ENCODE results near the gene GP5. TPM values are rescaled to one million over a fixed set of nuclear protein-coding genes. Genes with fewer than 3 reads are reported as not detected.

The GP5 gene
- total and polyA plus RNA-seq, 2 experiments from 2014 or later = 0.83 TPM; not detected in 1

- H3K36me3 ChIP-seq = no peaks in the 10 kb centered on the region
- H3K27ac ChIP-seq = no peak overlapping the region
- peaks cover 6% of the 10 kb centered on the region for H3K4me1 ChIP-seq (ENCODE audit: low read depth)
- H3K9me3 ChIP-seq (ENCODE audit: low read depth) = no peaks in the 10 kb centered on the region
- no peak overlapping the region for H3K4me3 ChIP-seq
- no peak for DNase-seq (ENCODE audit: low read depth in 1 of 2, low spot score in 1 of 2)
- no peak for TF ChIP-seq CTCF (IDR thresholded peaks at IDR 0.05; ENCODE audit: low read depth, low read length)
- H3K27me3 ChIP-seq = no peaks in the 10 kb centered on the region
These were observed 19.8 kb downstream of the GP5 start for GRCh38 chr3:194379231-194379630.

- peaks cover 6% of the 10 kb centered on the region for H3K4me1 ChIP-seq (ENCODE audit: low read depth)
These were observed 21.4 kb downstream of the GP5 start for GRCh38 chr3:194377708-194378107.

GRCh38 chr3:194376241-194376560, 22.9 kb downstream of the GP5 start:
- peaks cover 6% of the 10 kb centered on the region for H3K4me1 ChIP-seq (ENCODE audit: low read depth)
- no peak overlapping the region for H3K27ac ChIP-seq
- H3K27me3 ChIP-seq = no peaks in the 10 kb centered on the region
- no peak for DNase-seq (ENCODE audit: low read depth in 1 of 2, low spot score in 1 of 2)
- TF ChIP-seq CTCF (IDR thresholded peaks at IDR 0.05; ENCODE audit: low read depth, low read length) = no peak
- no peaks in the 10 kb centered on the region for H3K36me3 ChIP-seq
- H3K9me3 ChIP-seq (ENCODE audit: low read depth) = no peaks in the 10 kb centered on the region
- H3K4me3 ChIP-seq = no peak overlapping the region

More at GRCh38 chr3:194377708-194378107, 21.4 kb downstream of the GP5 start:
- DNase-seq (ENCODE audit: low read depth in 1 of 2, low spot score in 1 of 2) = no peak
- H3K27ac ChIP-seq = no peak overlapping the region
- no peaks in the 10 kb centered on the region for H3K27me3 ChIP-seq
- H3K4me3 ChIP-seq = no peak overlapping the region
- H3K36me3 ChIP-seq = no peaks in the 10 kb centered on the region
- no peak for TF ChIP-seq CTCF (IDR thresholded peaks at IDR 0.05; ENCODE audit: low read depth, low read length)
- H3K9me3 ChIP-seq (ENCODE audit: low read depth) = no peaks in the 10 kb centered on the region

- Histone ChIP-seq H3K27me3 (no peaks in the 10 kb centered on the region), H3K9me3 (ENCODE audit: low read depth) (no peaks in the 10 kb centered on the region), H3K4me1 (ENCODE audit: low read depth) (peaks cover 6% of the 10 kb centered on the region), H3K4me3 (no peak overlapping the region), H3K36me3 (no peaks in the 10 kb centered on the region), H3K27ac (no peak overlapping the region)
- TF ChIP-seq CTCF (IDR thresholded peaks at IDR 0.05; ENCODE audit: low read depth, low read length) = no peak
- DNase-seq (ENCODE audit: low read depth in 1 of 2, low spot score in 1 of 2) = no peak
These were observed 23.4 kb downstream of the GP5 start for GRCh38 chr3:194375473-194376240.

- Histone ChIP-seq H3K27me3 (no peaks in the 10 kb centered on the region), H3K36me3 (no peaks in the 10 kb centered on the region), H3K4me1 (ENCODE audit: low read depth) (peaks cover 4% of the 10 kb centered on the region), H3K27ac (no peak overlapping the region), H3K4me3 (no peak overlapping the region), H3K9me3 (ENCODE audit: low read depth) (no peaks in the 10 kb centered on the region)
- DNase-seq (ENCODE audit: low read depth in 1 of 2, low spot score in 1 of 2) = no peak
- TF ChIP-seq CTCF (IDR thresholded peaks at IDR 0.05; ENCODE audit: low read depth, low read length) = no peak
These were observed 24.1 kb downstream of the GP5 start for GRCh38 chr3:194374935-194375334.
